ENCODE data around the gene PRTG. TPM values are rescaled to one million over a fixed set of nuclear protein-coding genes. Genes with fewer than 3 reads are reported as not detected.
"Not testable (repeated sequence)": the region's sequence is repeated elsewhere in the genome, so short reads cannot be mapped to it uniquely, and the experiment has no call there.

Gene PRTG
- total RNA-seq, result 0.92 TPM
- long read RNA-seq, result 0 reads

- DNase-seq (ENCODE audit: low spot score), result no peak
- intact Hi-C loops (cut with DNase I), result no loop called here
Measured at GRCh38 chr15:55742927-55743728, at the start of gene PRTG. TSS of gene PRTG (minus strand) at chr15:55743152. CDS start at chr15:55742931, 221 bp downstream.

GRCh38 chr15:55791551-55792400 is 48.8 kb upstream of the PRTG start:
- intact Hi-C loops (cut with DNase I), result loop anchor here (10.0 kb wide), 1 partner anchor 137 kb away; no protein-coding TSS in a partner anchor
- DNase-seq (ENCODE audit: low spot score), result no peak

GRCh38 chr15:55789066-55789660 is 46.2 kb upstream of the PRTG start:
- DNase-seq (ENCODE audit: low spot score), result no peak
- intact Hi-C loops (cut with DNase I), result no loop called here

- intact Hi-C loops (cut with DNase I), result no loop called here
- no peak for DNase-seq (ENCODE audit: low spot score)
Measured at GRCh38 chr15:55786341-55786740, 43.4 kb upstream of the PRTG start.

GRCh38 chr15:55785593-55785992 is 42.6 kb upstream of the PRTG start:
- intact Hi-C loops (cut with DNase I); DNase-seq (ENCODE audit: low spot score): not testable (repeated sequence)

- DNase-seq (ENCODE audit: low spot score), result no peak
- intact Hi-C loops (cut with DNase I), result no loop called here
Measured at GRCh38 chr15:55784286-55784685, 41.3 kb upstream of the PRTG start.

- intact Hi-C loops (cut with DNase I), result no loop called here
- no peak for DNase-seq (ENCODE audit: low spot score)
Measured at GRCh38 chr15:55782901-55783300, 39.9 kb upstream of the PRTG start.

GRCh38 chr15:55780292-55780691 is 37.3 kb upstream of the PRTG start:
- intact Hi-C loops (cut with DNase I), result no loop called here
- no peak for DNase-seq (ENCODE audit: low spot score)

GRCh38 chr15:55778932-55779331 is 36.0 kb upstream of the PRTG start:
- intact Hi-C loops (cut with DNase I), result no loop called here
- no peak for DNase-seq (ENCODE audit: low spot score)

- DNase-seq (ENCODE audit: low spot score), result no peak
- intact Hi-C loops (cut with DNase I), result no loop called here
Measured at GRCh38 chr15:55775316-55775715, 32.4 kb upstream of the PRTG start.

- DNase-seq (ENCODE audit: low spot score), result no peak
- intact Hi-C loops (cut with DNase I), result no loop called here
Measured at GRCh38 chr15:55774113-55774970, 31.4 kb upstream of the PRTG start.

GRCh38 chr15:55770806-55771205 is 27.9 kb upstream of the PRTG start:
- DNase-seq (ENCODE audit: low spot score), result no peak
- intact Hi-C loops (cut with DNase I), result no loop called here

- no peak for DNase-seq (ENCODE audit: low spot score)
- intact Hi-C loops (cut with DNase I), result no loop called here
Measured at GRCh38 chr15:55770261-55770660, 27.3 kb upstream of the PRTG start.

- intact Hi-C loops (cut with DNase I), result no loop called here
- DNase-seq (ENCODE audit: low spot score), result no peak
Measured at GRCh38 chr15:55768670-55769185, 25.8 kb upstream of the PRTG start.

GRCh38 chr15:55766676-55767075 is 23.7 kb upstream of the PRTG start:
- DNase-seq (ENCODE audit: low spot score), result no peak

GRCh38 chr15:55764398-55764797 is 21.4 kb upstream of the PRTG start:
- no peak for DNase-seq (ENCODE audit: low spot score)
- intact Hi-C loops (cut with DNase I), result no loop called here

More at GRCh38 chr15:55766676-55767075, 23.7 kb upstream of the PRTG start:
- intact Hi-C loops (cut with DNase I), result no loop called here

- intact Hi-C loops (cut with DNase I), result no loop called here
- DNase-seq (ENCODE audit: low spot score), result no peak
Measured at GRCh38 chr15:55758580-55758986, 15.6 kb upstream of the PRTG start.

GRCh38 chr15:55753433-55753832 is 10.5 kb upstream of the PRTG start:
- intact Hi-C loops (cut with DNase I), result not testable (repeated sequence)

GRCh38 chr15:55750706-55751105 is 7.8 kb upstream of the PRTG start:
- intact Hi-C loops (cut with DNase I), result no loop called here

More at GRCh38 chr15:55753433-55753832, 10.5 kb upstream of the PRTG start:
- DNase-seq (ENCODE audit: low spot score), result not testable (repeated sequence)

More at GRCh38 chr15:55750706-55751105, 7.8 kb upstream of the PRTG start:
- DNase-seq (ENCODE audit: low spot score), result no peak
